GM18519 (cell line): ENCODE measurements around the gene CRNKL1.

Source experiments
- ATAC-seq: cut with Tn5 transposase; IDR thresholded peaks from one replicate; pipeline ENCODE4 v1.9.1; 2021; ENCODE audit warnings: mild to moderate bottlenecking, moderate library complexity; ENCODE audit not compliant: unreplicated experiment, low FRiP score

CRNKL1 gene

GRCh38 chr20:20052074-20052970, at the start of gene CRNKL1, which contains the start of gene CFAP61:
CRNKL1 (minus strand) TSS chr20:20052466; CDS start chr20:20052342, 124 bp downstream.
CFAP61 (plus strand) TSS chr20:20052532; CDS start chr20:20056654, 4,122 bp downstream.
- peak; percentile 81 for ATAC-seq

DNA sequence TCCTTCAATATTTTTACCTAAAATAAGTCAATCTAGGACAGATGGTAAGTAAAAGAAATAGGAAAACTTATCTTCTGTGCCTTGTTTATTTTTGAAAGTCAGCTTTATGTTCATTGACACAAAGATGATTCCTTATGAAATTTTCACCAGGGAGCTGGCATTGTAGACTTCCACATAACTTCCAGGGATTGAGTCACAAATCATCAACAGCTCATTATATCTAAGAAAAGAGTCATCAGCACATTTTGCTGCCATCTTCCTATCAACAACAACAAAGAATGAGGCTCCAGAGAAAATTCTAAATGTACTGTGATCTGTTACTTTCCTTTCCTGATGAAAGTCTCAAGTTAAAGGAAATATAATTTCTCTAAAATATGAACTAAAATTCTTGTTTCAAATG, 48.6 kb upstream of the CRNKL1 start:
- ATAC-seq = no peak

GRCh38 chr20:20096421-20096820, 44.2 kb upstream of the CRNKL1 start:
- no peak for ATAC-seq

DNA sequence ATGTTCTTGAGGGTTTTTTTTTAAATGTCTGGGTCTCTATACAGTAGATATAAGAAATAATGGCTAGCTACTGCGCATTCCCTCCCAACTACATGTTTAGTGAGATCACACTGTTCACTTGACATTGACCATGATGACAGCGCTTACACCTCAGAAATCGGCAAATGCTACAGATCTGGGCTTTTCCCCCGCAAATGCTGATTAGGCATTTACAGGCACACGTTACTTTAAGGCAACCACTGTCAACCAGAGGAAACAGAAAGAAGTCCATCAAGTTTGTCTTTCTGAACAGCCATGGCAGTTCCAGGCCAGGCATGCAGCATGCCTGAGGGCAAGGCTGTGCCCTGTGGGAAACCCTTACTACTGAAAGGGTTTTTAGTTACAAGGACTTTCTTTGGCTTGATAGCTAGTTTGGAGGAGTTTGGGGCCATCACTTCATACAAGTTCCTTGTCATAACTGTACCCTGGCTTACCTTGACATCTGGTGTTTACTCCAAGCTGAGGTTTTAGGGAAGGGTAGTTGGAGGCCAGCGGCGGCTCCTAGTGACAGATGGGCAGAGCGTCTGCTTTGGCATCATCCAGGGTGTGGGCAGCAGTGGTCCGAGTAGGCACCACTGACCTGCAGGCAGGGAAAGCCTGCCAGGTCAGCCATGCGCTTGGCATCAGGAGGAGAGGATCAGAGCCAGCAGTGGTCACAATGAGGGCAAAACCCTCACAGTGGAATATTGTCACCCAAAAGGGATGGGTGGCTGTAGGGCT, 43.0 kb upstream of the CRNKL1 start:
- ATAC-seq = no peak

DNA sequence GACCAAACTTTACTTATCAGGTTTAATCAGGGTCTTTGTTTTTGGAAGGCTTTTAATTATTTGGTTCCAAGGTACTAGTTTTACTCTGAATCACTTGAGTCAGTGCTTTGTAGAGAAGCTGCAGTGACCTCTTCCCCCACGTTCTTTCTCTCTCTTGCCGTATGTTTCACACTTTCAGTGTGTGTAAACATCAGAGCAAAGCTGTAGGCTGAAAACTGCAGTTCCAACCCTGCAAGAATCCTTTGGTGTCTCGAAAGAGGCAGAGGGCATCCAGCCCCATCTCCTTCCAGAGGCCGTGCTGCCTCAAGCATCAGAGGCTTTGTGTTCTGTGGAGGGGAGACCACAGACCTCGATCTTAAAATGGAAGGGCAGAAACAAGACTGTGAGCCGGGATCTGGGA, 42.1 kb upstream of the CRNKL1 start:
- no peak for ATAC-seq

DNA sequence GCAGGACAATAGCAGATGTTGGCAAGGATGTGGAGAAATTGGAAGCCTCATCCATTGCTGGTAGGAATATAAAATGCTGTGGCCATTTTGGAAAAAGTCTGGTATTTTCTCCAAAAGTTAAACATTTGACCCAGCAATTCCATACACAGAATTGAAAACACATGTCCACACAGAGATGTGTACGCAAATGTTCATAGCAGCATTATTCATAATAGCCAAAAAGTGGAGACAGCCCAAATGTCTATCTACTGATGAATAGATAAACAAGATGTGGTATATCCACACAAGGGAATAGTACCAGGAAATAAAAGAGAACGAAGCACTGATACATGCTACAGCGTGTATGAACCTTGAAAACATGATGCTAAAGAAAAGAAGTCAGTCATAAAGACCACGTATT, 40.6 kb upstream of the CRNKL1 start:
- no peak for ATAC-seq

- ATAC-seq = no peak
These were observed 37.7 kb upstream of the CRNKL1 start for GRCh38 chr20:20089939-20090338.

DNA sequence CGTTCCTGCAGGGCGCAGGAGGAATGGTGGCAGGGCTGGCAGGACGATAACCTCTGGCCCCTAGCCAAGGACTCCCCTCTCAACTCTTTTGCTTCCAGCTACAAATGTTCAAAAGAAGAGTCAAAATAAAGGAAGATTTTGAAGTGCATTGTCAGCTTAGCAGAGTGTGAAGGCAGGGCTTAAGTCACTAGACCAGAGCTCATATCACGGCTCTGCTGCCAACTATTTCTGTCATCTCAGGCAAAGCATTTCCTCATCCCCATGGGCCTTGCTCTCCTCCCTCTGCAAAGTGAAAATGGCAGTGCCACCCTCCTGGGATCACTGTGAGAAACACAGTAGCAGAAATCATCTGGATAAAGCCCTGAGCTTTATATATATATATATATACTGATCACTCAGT, 36.8 kb upstream of the CRNKL1 start:
- no peak for ATAC-seq

DNA sequence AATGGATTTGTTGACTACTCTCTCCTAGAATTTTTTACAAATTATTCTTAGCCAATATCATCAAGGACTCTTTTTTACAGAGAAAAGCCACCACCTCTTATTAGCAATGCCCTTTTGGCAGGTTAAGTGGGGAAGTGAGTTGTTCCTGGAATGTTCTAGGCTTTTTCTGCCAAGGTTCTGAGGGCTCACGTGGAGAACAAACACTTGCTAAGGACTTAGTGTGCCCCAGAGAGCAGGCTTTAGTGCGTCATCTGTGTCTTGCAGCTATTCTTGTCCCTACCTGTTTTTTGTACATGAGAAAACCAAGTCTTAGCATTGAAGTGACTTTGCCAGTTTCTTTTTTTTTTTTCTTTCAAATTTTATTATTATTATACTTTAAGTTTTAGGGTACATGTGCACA, 33.5 kb upstream of the CRNKL1 start:
- no peak for ATAC-seq

GRCh38 chr20:20085071-20085470, 32.8 kb upstream of the CRNKL1 start:
- no peak for ATAC-seq

DNA sequence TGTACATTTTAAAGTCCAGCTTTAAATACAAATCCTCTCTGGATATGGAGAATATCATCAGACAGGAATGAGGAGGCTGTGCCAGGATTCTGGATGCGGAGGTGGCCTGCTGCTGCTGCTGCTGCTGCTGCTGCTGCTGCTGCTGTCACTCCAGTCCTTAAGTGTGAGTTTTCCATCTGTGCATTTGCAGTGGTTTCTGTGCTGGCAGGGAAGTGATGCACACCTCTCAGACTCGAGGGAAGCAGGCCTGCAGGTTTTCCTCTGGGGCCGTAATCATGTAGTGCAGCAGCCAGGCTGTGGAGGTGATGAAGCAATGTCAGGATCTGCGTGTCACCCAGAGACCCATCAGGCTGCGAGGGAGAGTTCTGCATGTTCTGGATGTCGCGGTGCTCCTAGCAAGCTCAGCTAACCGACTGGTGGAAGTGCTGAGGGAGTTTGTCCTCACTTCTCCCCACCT, 32.1 kb upstream of the CRNKL1 start:
- ATAC-seq = no peak

DNA sequence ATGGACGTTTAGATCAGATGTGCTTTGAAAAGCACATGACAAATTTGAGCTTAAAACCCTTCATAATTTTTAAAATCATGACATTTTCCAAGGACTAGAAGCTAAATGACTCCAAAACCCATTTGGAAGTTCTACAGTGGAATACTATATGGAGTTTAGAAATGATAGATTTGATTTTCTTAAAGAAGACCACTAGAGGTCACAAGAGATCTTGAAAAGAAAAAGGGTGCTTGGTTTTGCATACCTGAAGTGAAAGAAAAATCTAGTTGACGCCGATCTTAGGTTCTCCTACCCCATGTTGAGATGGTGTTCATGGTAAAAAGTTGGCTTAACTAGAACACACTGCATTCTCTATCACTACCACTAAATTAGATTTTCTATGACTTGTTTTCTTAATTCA, 31.5 kb upstream of the CRNKL1 start:
- ATAC-seq = no peak

DNA sequence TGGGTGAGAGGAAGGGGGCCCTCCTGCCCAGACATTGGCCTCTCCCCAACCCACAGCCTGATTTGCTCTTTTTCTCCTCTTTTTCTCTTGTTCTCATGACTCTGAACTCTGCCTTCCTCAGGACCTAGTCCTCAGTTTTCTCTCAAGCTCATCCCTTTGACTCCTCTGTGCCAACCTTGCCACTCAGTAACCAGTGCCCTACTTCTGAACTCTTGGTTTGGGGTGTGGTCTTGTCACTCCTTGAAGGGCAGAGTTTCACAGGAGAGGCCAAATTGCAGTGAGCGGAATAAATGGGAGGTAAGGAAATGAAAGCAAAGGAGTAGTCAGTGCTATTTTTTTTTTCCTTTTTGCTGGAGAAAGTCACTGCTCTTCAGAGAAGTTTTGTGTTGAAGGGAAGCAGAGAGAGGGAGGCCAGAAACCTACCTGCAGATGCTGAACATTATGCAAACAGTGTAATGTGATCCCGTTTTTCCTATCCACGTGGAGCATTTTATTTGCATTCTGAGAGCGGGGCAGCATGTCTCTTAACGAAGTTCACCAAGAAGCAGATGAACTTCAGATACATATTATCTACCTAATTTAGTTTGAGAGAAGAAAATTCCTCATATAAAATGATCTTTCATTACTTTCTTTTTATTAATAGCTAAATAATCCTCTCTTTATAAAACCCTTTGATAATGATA, 27.0 kb upstream of the CRNKL1 start:
- ATAC-seq = no peak

- no peak for ATAC-seq
These were observed 25.8 kb upstream of the CRNKL1 start for GRCh38 chr20:20078041-20078440.

DNA sequence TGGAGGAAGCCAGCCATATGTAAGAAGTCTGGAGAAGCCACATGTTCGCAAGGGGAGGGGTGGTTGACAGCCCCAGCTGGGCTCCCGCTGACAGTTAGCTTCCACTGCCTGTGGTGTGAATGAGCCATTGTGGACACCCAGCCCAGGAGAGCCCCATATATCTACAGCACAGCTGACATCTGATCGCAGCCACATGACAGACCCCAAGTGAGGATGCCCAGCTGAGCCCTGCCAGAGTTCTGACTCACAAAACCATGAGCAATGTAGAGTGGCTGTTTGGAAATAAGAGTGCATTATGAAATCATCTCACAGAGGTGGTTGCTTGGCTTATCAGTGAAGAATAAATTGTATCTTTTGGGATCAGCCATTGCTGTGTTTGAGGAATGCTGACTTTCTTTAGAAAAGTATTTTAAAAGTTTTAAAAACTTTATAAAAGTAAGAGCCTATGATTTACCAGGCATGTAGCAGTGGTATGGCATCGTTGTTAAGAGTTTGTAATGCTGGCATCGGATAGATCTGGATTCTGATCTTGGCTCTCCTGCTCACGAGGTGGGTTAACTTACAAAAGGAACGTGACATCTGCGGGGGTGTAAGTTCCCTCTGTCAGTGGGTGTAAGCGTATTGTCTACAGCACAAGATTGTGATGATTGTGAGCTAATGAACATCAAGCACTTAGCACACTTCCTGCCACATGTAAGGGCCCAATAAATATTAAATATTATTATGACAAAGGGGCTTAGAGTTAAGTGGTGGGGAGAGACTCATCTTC, 24.2 kb upstream of the CRNKL1 start:
- no peak for ATAC-seq

DNA sequence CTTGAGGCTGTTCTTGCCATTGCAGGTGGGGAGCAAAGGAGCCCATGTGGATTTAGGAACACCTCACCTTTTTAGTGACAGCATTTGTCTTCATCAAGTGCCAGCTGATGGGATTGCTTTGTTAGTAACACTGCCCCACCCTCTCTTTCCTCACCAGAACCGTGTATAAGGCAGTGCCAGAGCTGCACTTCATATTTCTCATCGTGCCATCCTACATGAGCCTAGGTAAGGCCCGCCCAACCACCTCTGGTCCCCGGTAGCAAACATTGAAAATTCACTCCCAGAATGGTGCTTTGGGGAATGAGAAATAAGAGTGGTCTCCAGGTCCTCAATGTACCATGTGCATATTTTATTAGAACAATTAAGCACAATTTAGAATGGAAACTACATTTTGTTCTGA, 22.8 kb upstream of the CRNKL1 start:
- ATAC-seq = no peak

DNA sequence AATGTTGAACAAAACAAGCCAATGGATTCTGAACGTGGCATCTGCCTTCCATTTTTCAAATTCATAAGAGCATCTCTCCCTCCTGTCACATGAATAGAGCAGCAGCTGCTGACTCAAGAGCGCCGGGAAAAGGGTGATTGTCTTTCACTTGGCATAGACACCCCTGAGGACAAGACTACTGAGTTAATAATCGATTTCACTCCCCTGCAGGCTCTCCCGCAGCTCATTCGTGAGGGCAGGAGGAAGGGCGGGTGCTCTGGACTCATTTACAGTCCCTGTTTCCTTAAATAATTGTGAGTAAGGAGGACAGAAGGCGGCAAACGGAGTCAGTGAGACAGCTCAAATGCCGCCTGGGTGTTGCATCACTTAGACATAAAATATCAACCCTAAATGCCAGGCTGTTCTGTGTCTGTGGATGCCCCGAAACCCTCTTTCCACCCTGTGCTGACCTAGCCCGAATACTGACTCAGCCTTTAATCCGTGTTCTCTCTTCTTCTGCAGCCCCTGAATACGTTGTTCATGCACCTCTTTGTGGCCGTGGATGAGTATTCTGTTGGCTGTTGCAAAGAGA, 21.6 kb upstream of the CRNKL1 start:
- no peak for ATAC-seq

DNA sequence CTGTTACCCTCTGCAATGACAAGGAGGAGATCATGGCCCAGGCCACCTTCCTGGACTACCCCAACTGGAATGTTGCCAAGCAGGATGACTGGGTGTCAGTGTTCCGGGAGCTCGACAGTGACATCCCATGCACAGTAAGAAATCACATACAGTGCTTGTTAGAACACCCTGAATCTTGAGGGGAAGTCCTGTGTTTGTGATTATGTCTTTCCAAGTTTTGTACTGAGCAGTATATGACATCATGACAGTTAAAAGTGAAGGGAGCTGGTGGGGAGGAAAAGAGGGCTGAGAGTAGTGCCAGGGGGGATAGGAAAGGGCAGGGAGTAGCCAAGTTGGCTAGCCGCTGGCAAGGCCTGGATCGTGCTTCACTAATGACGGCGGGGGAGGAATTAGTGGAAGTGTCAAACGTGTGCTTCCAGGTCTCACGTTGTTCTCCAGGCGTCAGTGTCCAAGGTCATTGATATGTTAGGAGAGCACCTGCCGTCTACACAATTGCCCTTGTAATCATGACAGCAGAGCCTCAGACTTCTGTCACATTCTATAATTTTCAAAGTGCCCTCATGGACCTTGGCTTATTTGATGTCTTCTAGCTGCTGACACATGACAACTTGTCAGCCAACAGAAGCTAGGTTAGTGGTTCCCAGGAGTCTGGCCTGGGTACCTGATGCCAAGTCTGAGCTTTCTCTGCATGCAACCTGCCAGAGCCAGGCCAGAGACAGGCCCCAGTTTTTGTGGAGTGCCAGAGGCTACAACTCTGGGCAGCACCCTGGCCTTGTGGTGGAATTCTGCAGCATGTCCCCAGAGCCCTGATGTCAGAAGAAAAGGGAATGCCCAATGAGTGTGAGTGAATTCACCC, 18.8 kb upstream of the CRNKL1 start:
- ATAC-seq = no peak

GRCh38 chr20:20065361-20065760, 13.1 kb upstream of the CRNKL1 start:
- no peak for ATAC-seq
